Endothelial cell of umbilical vein (primary cell): ENCODE measurements around the gene NDUFS6. TPM values are rescaled to one million over a fixed set of nuclear protein-coding genes. Genes with fewer than 3 reads are reported as not detected.

Experiments used
- BruUV-seq: library from RNA; stranded (reverse); fragments of 400-500 nt; replicated peaks from 2 replicates; lab custom pipeline; 2021; lab: Mats Ljungman, UMichigan
- CTCF ChIA-PET: fragments of 300-600, 350-600 bp; sonication (Branson Sonifier 250); formaldehyde crosslinking; loops from one replicate; lab custom pipeline; 2021; ENCODE audit warnings: antibody characterized with exemption, inconsistent platforms; lab: Charles Lee
- POLR2A ChIA-PET: fragments of 300-600, 350-600 bp; sonication (Branson Sonifier 250); formaldehyde crosslinking; loops from one replicate; lab custom pipeline; 2021; ENCODE audit warnings: antibody characterized with exemption, inconsistent platforms; lab: Charles Lee
- DNase-seq: peaks from one replicate; pipeline ENCODE4 v3.0.0-alpha.2; 2011; ENCODE audit warnings: low read depth, low spot score
- FAIRE-seq: peaks from 2 replicates; lab custom pipeline; 2011; peaks lifted over from hg19 to GRCh38; lab: Jason Lieb, UNC
- H2AFZ ChIP-seq: 2 replicates; pipeline ENCODE4 v1.6.0; 2012; ENCODE audit warnings: low read depth, low read length, control low read depth, inconsistent platforms
- H3K27ac ChIP-seq: 2 replicates; pipeline ENCODE4 v1.5.1; 2011; ENCODE audit warnings: low read depth, mild to moderate bottlenecking, control low read depth, low read length, moderate library complexity; ENCODE audit not compliant: insufficient read depth
- H3K27me3 ChIP-seq, 2 experiments: 2 replicates each; pipeline versions ENCODE4 v1.6.0 to v1.6.1; 2011; ENCODE audit warnings: low read length in 2 of 2, mixed read lengths in 1 of 2; ENCODE audit not compliant: control insufficient read depth in 2 of 2, insufficient read depth in 2 of 2
- H3K36me3 ChIP-seq, 2 experiments: 2 replicates in 1 of 2; 3 replicates in 1 of 2; pipeline ENCODE4 v1.5.1; 2011; ENCODE audit warnings: low read length in 2 of 2, mild to moderate bottlenecking in 1 of 2, moderate library complexity in 1 of 2; ENCODE audit not compliant: control insufficient read depth in 2 of 2, insufficient read depth in 2 of 2; ENCODE audit errors: extremely low read depth in 1 of 2
- H3K4me1 ChIP-seq: 3 replicates; pipeline ENCODE4 v1.5.1; 2011; ENCODE audit warnings: mild to moderate bottlenecking, low read length; ENCODE audit not compliant: control insufficient read depth, insufficient read depth; ENCODE audit errors: extremely low read depth
- H3K4me2 ChIP-seq: 2 replicates; pipeline ENCODE4 v1.6.1; 2011; ENCODE audit warnings: low read length, control low read depth, mixed read lengths; ENCODE audit not compliant: insufficient read depth
- H3K4me3 ChIP-seq, 3 experiments: fragments of 200-600 bp in 1 of 3; sonication (generic), shearing (Covaris generic) in 1 of 3; replicated peaks in 1 of 3; 2 replicates each; pipeline ENCODE4 v1.5.1; 2011 to 2016; ENCODE audit warnings: control low read depth in 3 of 3, low read length in 3 of 3, mild to moderate bottlenecking in 2 of 3, inconsistent platforms in 1 of 3, low read depth in 1 of 3, moderate library complexity in 1 of 3; ENCODE audit not compliant: insufficient read depth in 1 of 3
- H3K79me2 ChIP-seq: 2 replicates; pipeline ENCODE4 v1.6.0; 2012; ENCODE audit warnings: low read length, inconsistent platforms; ENCODE audit not compliant: control insufficient read depth, insufficient read depth
- H3K9ac ChIP-seq: replicated peaks from 2 replicates; pipeline ENCODE3; 2011; ENCODE audit warnings: low read length, control low read depth; ENCODE audit not compliant: insufficient read depth; ENCODE audit errors: extremely low read depth
- H3K9me1 ChIP-seq: replicated peaks from 3 replicates; pipeline ENCODE4 v1.6.0; 2011; ENCODE audit warnings: mild to moderate bottlenecking, low read length; ENCODE audit not compliant: control insufficient read depth, insufficient read depth; ENCODE audit errors: extremely low read depth
- H3K9me3 ChIP-seq: replicated peaks from 2 replicates; pipeline ENCODE4 v1.5.1; 2012; ENCODE audit warnings: low read length, inconsistent platforms; ENCODE audit not compliant: control insufficient read depth, insufficient read depth
- H4K20me1 ChIP-seq: replicated peaks from 2 replicates; pipeline ENCODE3; 2011; ENCODE audit warnings: mild to moderate bottlenecking, low read length; ENCODE audit not compliant: control insufficient read depth, insufficient read depth; ENCODE audit errors: extremely low read depth
- EZH2 ChIP-seq: IDR thresholded peaks from 2 replicates; pipeline ENCODE4 v1.6.1; 2012; ENCODE audit warnings: borderline replicate concordance, low read depth, mild to moderate bottlenecking, moderate library complexity, low read length, inconsistent platforms; ENCODE audit not compliant: severe bottlenecking
- FOS ChIP-seq: IDR thresholded peaks from 2 replicates; pipeline ENCODE4 v1.6.1; 2011; ENCODE audit warnings: mild to moderate bottlenecking, low read length, moderate library complexity, borderline replicate concordance; ENCODE audit not compliant: insufficient read depth
- GATA2 ChIP-seq: IDR thresholded peaks from 2 replicates; pipeline ENCODE4 v1.7.0; 2011; ENCODE audit warnings: low read depth, mild to moderate bottlenecking, moderate library complexity, mixed read lengths, low read length; ENCODE audit not compliant: insufficient read length, insufficient read depth
- JUN ChIP-seq: IDR thresholded peaks from 2 replicates; pipeline ENCODE4 v1.6.1; 2011; ENCODE audit warnings: borderline replicate concordance, low read depth; ENCODE audit not compliant: insufficient read length, insufficient read depth
- MYC ChIP-seq: IDR thresholded peaks from one replicate; pipeline ENCODE4 v1.6.1; 2011; ENCODE audit warnings: mild to moderate bottlenecking, low read depth, low read length
- POLR2A ChIP-seq: IDR thresholded peaks from 2 replicates; pipeline ENCODE4 v1.6.1; 2012; ENCODE audit warnings: low read depth, mild to moderate bottlenecking, control low read depth, low read length
- POLR2AphosphoS5 ChIP-seq: IDR thresholded peaks from 2 replicates; pipeline ENCODE4 v1.6.1; 2012; ENCODE audit warnings: low read depth, mild to moderate bottlenecking, control low read depth, low read length, moderate library complexity; ENCODE audit not compliant: insufficient read depth
- dilution Hi-C: fragments of 300-500 bp; cut with MboI; formaldehyde crosslinking; loops from one replicate; pipeline ENCODE4 v1.15.0; 2019; ENCODE audit warnings: low sequenced_read_pairs; ENCODE audit not compliant: extremely low pct_ligation_motif_present
- intact Hi-C: fragments of 100-400 bp; cut with micrococcal nuclease; formaldehyde crosslinking; loops from one replicate; pipeline ENCODE4 v1.10.0; 2022
- polyA plus RNA-seq, 4 experiments: library from polyadenylated mRNA; depleted of rRNA in 3 of 4; stranded (reverse) in 3 of 4; unstranded in 1 of 4; fragments of >200 nt; gene quantifications; 2 replicates each; pipeline versions ENCODE4 v1.2.1 to v1.2.3, GENCODE V29; 2011 to 2012; ENCODE audit warnings: missing spikeins in 1 of 4
- total RNA-seq: library from RNA; stranded (reverse); gene quantifications from 2 replicates; pipeline ENCODE4 v1.2.3, GENCODE V29; 2021
- TF ChIP-seq, protein P1 (sequence below): IDR thresholded peaks from 2 replicates; pipeline ENCODE4 v1.6.1; 2011; ENCODE audit not compliant: insufficient read depth, insufficient read length
- TF ChIP-seq, protein P2 (sequence below), 2 donors: IDR thresholded peaks; 1 replicate in 1 of 2; 2 replicates in 1 of 2; pipeline ENCODE4 v1.5.1; 2011; ENCODE audit warnings: low read length in 2 of 2, mild to moderate bottlenecking in 2 of 2, moderate library complexity in 2 of 2, control low read depth in 1 of 2, inconsistent platforms in 1 of 2, low read depth in 1 of 2; ENCODE audit not compliant: insufficient read depth in 1 of 2; ENCODE audit errors: extremely low read depth in 1 of 2

The NDUFS6 gene
- total and polyA plus RNA-seq, 2 donors (not counting 3 experiments of a cell fraction or from before 2014, with no cell fraction given) = 42.5 to 127 TPM

DNA sequence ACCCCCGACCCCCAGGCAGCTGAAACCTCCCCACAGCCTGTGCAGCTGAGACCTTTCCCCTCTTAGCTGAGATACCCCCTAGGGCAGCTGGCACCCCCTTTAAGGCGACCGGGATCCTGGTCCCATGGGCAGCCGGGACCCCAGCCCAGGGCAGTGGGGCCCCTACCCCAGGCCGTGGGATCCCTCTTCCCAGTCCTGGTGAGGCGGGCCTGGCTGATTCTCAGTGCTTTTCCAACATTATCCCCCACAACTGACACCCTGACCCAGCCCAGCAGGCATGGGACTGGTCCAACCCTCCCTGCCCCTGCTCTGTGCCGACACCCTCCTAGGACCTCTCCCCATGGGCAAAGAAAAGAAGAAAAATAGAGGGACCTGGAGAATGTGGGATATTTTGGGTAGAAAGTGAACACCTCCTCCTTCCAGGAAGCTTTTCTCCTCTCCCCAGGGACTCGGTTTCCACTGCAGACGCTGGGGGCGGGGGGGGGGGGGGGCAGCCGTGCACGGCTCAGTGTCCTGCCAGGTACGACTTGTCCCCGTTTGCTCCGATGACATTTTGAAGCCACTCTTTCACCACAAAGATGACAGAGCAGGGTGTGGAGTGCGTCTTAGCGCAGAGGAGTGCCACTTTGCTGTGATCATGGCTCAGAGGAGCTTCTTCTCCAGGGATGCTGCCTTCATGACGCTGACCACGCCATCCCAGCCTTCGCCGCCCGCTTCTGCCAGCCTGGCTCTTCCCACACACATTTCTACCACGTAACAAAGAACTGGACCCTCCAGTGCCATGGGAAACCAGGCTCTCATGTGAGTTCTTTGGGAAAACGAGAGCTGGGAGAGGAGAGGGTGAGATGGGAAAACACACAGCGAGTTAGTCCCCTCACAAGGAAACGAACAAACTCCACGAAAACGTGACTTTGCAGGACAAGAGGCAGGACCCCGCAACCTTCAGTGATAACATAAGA, 49.1 kb upstream of the NDUFS6 start:
- CTCF ChIA-PET = interaction anchor here (0.9 kb wide), 2 partner anchors 11 to 21 kb away, joined by 4 to 5 read pairs; no protein-coding TSS in a partner anchor
- Histone ChIP-seq H3K4me1 (no peaks in the 10 kb centered on the region), H3K4me3 (no peak overlapping the region), H2AFZ (no peak overlapping the region), H3K9me1 (no peaks in the 10 kb centered on the region), H3K9ac (no peak overlapping the region), H3K36me3 (no peaks in the 10 kb centered on the region), H4K20me1 (no peaks in the 10 kb centered on the region), H3K9me3 (no peaks in the 10 kb centered on the region), H3K4me2 (no peak overlapping the region), H3K79me2 (no peaks in the 10 kb centered on the region), H3K27me3 (no peaks in the 10 kb centered on the region), H3K27ac (no peak overlapping the region)
- POLR2A ChIA-PET = interaction anchor here (0.7 kb wide), 1 partner anchor 1280 kb away, joined by 8 read pairs; no protein-coding TSS in a partner anchor
- DNase-seq (no peak), FAIRE-seq (no peak)
- BruUV-seq = no TSS peak
- no peak for TF ChIP-seq FOS
- TF ChIP-seq, protein P1, sequence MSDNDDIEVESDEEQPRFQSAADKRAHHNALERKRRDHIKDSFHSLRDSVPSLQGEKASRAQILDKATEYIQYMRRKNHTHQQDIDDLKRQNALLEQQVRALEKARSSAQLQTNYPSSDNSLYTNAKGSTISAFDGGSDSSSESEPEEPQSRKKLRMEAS = no peak
- no peak for TF ChIP-seq EZH2
- TF ChIP-seq JUN = no peak
- no peak for TF ChIP-seq POLR2AphosphoS5
- TF ChIP-seq POLR2A = no peak
- intact Hi-C loops (no loop called here), dilution Hi-C loops (no loop called here)

DNA sequence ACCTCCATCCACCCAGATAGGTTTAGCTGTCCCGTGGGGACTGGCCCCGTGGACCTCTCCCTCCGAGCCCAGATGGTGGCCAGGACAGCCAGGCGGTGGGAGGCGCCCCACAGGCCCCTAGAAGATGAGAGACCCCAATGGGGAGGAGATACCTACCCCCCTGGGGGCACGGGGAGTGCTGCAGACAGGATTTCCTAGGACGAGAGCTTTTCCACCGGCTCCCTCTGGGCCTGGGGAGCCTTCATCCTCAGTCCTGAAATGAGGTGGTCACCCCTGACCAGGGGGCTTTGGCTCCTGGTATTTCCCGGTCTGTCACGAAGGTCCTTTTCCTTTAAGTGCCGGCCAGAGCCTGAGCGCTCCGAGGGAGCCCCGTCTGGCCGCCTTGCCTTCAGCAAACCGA, 48.3 kb upstream of the NDUFS6 start:
- Histone ChIP-seq H2AFZ (no peak overlapping the region), H3K4me3 (no peak overlapping the region), H3K4me2 (no peak overlapping the region), H4K20me1 (no peaks in the 10 kb centered on the region), H3K27ac (no peak overlapping the region), H3K36me3 (no peaks in the 10 kb centered on the region), H3K9me1 (no peaks in the 10 kb centered on the region), H3K79me2 (no peaks in the 10 kb centered on the region), H3K9ac (no peak overlapping the region), H3K9me3 (no peaks in the 10 kb centered on the region), H3K4me1 (no peaks in the 10 kb centered on the region), H3K27me3 (no peaks in the 10 kb centered on the region)
- ChIA-PET CTCF (interaction anchor here (0.9 kb wide), 2 partner anchors 11 to 20 kb away, joined by 4 to 5 read pairs; no protein-coding TSS in a partner anchor), POLR2A (no interaction called here)
- no peak for FAIRE-seq
- no TSS peak for BruUV-seq
- dilution Hi-C loops = no loop called here
- TF ChIP-seq EZH2 (no peak), MYC (no peak), GATA2 (no peak), FOS (no peak), POLR2AphosphoS5 (no peak)
- TF ChIP-seq, protein P2, sequence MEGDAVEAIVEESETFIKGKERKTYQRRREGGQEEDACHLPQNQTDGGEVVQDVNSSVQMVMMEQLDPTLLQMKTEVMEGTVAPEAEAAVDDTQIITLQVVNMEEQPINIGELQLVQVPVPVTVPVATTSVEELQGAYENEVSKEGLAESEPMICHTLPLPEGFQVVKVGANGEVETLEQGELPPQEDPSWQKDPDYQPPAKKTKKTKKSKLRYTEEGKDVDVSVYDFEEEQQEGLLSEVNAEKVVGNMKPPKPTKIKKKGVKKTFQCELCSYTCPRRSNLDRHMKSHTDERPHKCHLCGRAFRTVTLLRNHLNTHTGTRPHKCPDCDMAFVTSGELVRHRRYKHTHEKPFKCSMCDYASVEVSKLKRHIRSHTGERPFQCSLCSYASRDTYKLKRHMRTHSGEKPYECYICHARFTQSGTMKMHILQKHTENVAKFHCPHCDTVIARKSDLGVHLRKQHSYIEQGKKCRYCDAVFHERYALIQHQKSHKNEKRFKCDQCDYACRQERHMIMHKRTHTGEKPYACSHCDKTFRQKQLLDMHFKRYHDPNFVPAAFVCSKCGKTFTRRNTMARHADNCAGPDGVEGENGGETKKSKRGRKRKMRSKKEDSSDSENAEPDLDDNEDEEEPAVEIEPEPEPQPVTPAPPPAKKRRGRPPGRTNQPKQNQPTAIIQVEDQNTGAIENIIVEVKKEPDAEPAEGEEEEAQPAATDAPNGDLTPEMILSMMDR (IDR thresholded peaks at IDR 0.05; ENCODE audit: extremely low read depth in 1 of 2, insufficient read depth in 1 of 2, low read depth in 1 of 2, low read length in 2 of 2) = no peak
- intact Hi-C loops = no loop called here
- DNase-seq = no peak
